SK-N-SH treated with all-trans-retinoic acid at 6 μM for 48 hours (cell line): Measurements from ENCODE around the gene OBSCN.

Experiments
- ARNTL ChIP-seq: fragments of 450-650 bp; formaldehyde crosslinking; IDR thresholded peaks from 2 replicates; pipeline ENCODE4 v1.5.0; 2020; ENCODE audit warnings: low read depth, mild to moderate bottlenecking, moderate library complexity, borderline replicate concordance
- ISL1 ChIP-seq: fragments of 250-450 bp; sonication (Bioruptor Pico); IDR thresholded peaks from 2 replicates; pipeline ENCODE4 v2.1.2; 2022; ENCODE audit warnings: mild to moderate bottlenecking, moderate library complexity
- OSR1 ChIP-seq: fragments of 250-450 bp; sonication (Bioruptor Pico); IDR thresholded peaks from 2 replicates; pipeline ENCODE4 v1.8.0; 2022; ENCODE audit warnings: moderate library complexity, mild to moderate bottlenecking, inconsistent platforms
- RARB ChIP-seq: fragments of 250-450 bp; sonication (Bioruptor Pico); IDR thresholded peaks from 2 replicates; pipeline ENCODE4 v1.8.0; 2021; ENCODE audit warnings: mild to moderate bottlenecking, moderate library complexity
- SNAI2 ChIP-seq: fragments of 250-450 bp; sonication (Bioruptor Pico); IDR thresholded peaks from 2 replicates; pipeline ENCODE4 v1.5.0; 2020; ENCODE audit warnings: mild to moderate bottlenecking, moderate library complexity
- ZFP3 ChIP-seq: fragments of 250-450 bp; sonication (Bioruptor Pico); IDR thresholded peaks from 2 replicates; pipeline ENCODE4 v1.5.0; 2020; ENCODE audit warnings: mild to moderate bottlenecking, moderate library complexity
- ZFP30 ChIP-seq: fragments of 450-650 bp; formaldehyde crosslinking; IDR thresholded peaks from 2 replicates; pipeline ENCODE4 v1.5.0; 2022; ENCODE audit warnings: mild to moderate bottlenecking, moderate library complexity
- ZNF70 ChIP-seq: fragments of 450-650 bp; formaldehyde crosslinking; IDR thresholded peaks from 2 replicates; pipeline ENCODE4 v1.5.0; 2020; ENCODE audit warnings: mild to moderate bottlenecking, moderate library complexity
- TF ChIP-seq, protein P1 (sequence below): fragments of 250-450 bp; sonication (Bioruptor Pico); IDR thresholded peaks from 2 replicates; pipeline ENCODE4 v1.8.0; 2020; ENCODE audit warnings: mild to moderate bottlenecking, moderate library complexity, borderline replicate concordance
- TF ChIP-seq, protein P2 (sequence below): fragments of 250-450 bp; sonication (Bioruptor Pico); IDR thresholded peaks from 2 replicates; pipeline ENCODE4 v1.5.0; 2020; ENCODE audit warnings: mild to moderate bottlenecking, moderate library complexity
- TF ChIP-seq, protein P3 (sequence below): fragments of 250-450 bp; sonication (Bioruptor Pico); IDR thresholded peaks from 2 replicates; pipeline ENCODE4 v1.5.1; 2021; ENCODE audit warnings: mild to moderate bottlenecking, moderate library complexity

DNA sequence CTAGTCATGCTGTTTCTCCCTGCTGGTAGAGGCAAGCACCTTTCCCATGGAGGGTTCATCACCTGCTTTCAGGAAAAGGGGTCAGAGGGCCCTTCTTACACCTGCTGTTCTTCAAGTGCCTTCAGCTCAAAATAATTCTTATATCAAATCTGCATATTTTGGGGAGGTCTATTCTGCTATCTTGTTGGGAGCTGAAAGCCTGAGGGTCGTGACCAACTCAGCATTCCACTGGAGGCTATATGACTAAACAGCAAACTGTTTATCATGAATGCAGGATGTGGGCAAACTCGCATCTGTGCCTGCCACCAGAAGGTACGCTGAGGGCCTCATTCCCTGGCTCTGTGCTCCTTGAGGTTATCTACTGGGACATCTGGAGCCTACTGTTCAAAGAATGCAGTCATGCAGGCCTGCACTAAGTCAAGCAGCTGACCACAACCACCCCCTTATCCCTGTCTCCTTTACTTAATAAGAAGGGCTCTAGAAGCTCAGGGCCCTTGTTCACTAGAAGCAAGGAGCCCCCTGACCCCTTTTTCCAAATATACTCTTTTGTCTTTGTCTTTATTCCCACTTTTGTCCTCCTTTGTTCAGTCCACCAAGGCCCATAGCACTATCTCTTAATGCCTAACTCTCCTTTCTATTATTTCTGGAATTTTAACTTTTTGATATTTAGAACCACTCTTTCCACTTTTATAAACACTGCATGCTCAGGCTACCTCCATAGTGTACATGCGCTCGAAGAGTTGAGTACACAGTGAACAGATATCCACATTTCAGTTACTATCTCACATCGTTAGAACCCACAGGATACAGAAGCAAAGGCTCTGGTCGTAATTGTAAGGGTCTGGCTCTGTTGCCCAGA is 213.4 kb downstream of the OBSCN start:
- TF ChIP-seq, protein P1, sequence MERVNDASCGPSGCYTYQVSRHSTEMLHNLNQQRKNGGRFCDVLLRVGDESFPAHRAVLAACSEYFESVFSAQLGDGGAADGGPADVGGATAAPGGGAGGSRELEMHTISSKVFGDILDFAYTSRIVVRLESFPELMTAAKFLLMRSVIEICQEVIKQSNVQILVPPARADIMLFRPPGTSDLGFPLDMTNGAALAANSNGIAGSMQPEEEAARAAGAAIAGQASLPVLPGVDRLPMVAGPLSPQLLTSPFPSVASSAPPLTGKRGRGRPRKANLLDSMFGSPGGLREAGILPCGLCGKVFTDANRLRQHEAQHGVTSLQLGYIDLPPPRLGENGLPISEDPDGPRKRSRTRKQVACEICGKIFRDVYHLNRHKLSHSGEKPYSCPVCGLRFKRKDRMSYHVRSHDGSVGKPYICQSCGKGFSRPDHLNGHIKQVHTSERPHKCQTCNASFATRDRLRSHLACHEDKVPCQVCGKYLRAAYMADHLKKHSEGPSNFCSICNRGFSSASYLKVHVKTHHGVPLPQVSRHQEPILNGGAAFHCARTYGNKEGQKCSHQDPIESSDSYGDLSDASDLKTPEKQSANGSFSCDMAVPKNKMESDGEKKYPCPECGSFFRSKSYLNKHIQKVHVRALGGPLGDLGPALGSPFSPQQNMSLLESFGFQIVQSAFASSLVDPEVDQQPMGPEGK, result no peak
- TF ChIP-seq ZFP30 (CRISPR knock-in tag), result no peak
- TF ChIP-seq ZNF70 (CRISPR knock-in tag), result no peak
- TF ChIP-seq ZFP3 (CRISPR knock-in tag), result no peak
- TF ChIP-seq SNAI2 (CRISPR knock-in tag), result no peak
- TF ChIP-seq, protein P2, sequence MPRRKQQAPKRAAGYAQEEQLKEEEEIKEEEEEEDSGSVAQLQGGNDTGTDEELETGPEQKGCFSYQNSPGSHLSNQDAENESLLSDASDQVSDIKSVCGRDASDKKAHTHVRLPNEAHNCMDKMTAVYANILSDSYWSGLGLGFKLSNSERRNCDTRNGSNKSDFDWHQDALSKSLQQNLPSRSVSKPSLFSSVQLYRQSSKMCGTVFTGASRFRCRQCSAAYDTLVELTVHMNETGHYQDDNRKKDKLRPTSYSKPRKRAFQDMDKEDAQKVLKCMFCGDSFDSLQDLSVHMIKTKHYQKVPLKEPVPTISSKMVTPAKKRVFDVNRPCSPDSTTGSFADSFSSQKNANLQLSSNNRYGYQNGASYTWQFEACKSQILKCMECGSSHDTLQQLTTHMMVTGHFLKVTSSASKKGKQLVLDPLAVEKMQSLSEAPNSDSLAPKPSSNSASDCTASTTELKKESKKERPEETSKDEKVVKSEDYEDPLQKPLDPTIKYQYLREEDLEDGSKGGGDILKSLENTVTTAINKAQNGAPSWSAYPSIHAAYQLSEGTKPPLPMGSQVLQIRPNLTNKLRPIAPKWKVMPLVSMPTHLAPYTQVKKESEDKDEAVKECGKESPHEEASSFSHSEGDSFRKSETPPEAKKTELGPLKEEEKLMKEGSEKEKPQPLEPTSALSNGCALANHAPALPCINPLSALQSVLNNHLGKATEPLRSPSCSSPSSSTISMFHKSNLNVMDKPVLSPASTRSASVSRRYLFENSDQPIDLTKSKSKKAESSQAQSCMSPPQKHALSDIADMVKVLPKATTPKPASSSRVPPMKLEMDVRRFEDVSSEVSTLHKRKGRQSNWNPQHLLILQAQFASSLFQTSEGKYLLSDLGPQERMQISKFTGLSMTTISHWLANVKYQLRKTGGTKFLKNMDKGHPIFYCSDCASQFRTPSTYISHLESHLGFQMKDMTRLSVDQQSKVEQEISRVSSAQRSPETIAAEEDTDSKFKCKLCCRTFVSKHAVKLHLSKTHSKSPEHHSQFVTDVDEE (CRISPR knock-in tag), result no peak
- TF ChIP-seq ARNTL (CRISPR knock-in tag), result no peak
- TF ChIP-seq, protein P3, sequence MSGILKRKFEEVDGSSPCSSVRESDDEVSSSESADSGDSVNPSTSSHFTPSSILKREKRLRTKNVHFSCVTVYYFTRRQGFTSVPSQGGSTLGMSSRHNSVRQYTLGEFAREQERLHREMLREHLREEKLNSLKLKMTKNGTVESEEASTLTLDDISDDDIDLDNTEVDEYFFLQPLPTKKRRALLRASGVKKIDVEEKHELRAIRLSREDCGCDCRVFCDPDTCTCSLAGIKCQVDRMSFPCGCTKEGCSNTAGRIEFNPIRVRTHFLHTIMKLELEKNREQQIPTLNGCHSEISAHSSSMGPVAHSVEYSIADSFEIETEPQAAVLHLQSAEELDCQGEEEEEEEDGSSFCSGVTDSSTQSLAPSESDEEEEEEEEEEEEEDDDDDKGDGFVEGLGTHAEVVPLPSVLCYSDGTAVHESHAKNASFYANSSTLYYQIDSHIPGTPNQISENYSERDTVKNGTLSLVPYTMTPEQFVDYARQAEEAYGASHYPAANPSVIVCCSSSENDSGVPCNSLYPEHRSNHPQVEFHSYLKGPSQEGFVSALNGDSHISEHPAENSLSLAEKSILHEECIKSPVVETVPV (CRISPR knock-in tag), result no peak
- no peak for TF ChIP-seq OSR1 (CRISPR knock-in tag)
- TF ChIP-seq RARB (CRISPR knock-in tag), result no peak
- no peak for TF ChIP-seq ISL1 (CRISPR knock-in tag)
